ENCODE measurements around the gene TTC23. TPM values are rescaled to one million over a fixed set of nuclear protein-coding genes. Genes with fewer than 3 reads are reported as not detected.

The TTC23 gene
- polyA plus RNA-seq, 1 donor (not counting 4 experiments of a cell fraction or from before 2014, with no cell fraction given), result 6.7 TPM

DNA sequence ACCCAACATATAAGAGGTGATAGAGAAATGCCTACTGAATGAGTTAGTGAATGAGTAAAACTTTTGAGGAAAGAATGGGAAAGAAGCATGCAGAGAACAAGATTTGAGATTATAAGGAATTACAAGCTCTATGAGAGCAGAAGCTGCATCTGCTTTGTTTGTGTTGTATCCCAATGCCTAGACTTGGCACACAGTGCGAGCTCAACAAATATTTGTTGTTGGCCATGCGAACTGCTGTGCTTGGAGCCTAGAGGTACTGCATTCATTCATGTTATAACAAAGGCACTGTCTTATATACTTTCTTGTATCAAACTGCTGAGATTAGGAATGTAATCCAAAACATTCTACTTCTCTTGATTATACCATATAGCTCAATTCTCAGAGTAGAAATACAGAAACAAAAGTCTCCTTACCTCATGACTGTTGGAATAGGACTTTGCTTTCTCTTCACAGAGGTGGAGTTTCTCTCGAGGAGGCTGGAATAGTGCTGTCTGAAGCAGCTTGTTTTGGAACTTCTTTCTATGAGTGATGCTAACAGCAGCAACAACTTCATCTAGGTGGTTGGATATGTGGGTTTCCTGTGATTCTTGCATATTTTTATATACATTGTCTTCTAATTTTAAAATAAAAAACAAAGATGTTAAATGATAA, 21.1 kb downstream of the TTC23 start:
- no peak overlapping the region for H3K9ac ChIP-seq (ENCODE audit: control insufficient read depth, extremely low read depth, insufficient read depth, low read length)
- no peak overlapping the region for H2AFZ ChIP-seq (ENCODE audit: control insufficient read depth, low read length)
- H3K4me3 ChIP-seq (ENCODE audit: control insufficient read depth in 2 of 3, extremely low read depth in 1 of 3, insufficient read depth in 2 of 3, low read depth in 1 of 3, low read length in 3 of 3), result no peak overlapping the region
- H3K27ac ChIP-seq (ENCODE audit: control insufficient read depth, insufficient read depth, low read length), result no peak overlapping the region
- H3K4me1 ChIP-seq (ENCODE audit: control insufficient read depth, extremely low read depth, insufficient read depth, low read length), result no peaks in the 10 kb centered on the region
- no peak overlapping the region for H3K4me2 ChIP-seq (ENCODE audit: control insufficient read depth, extremely low read depth, insufficient read depth, low read depth, low read length)
- TF ChIP-seq EZH2 (IDR thresholded peaks at IDR 0.05; ENCODE audit: low read length) (no peak), CTCF (optimal IDR thresholded peaks at IDR 0.05 in 1 of 3, IDR thresholded peaks at IDR 0.05 in 1 of 3, conservative IDR thresholded peaks at IDR 0.05 in 1 of 3; ENCODE audit: extremely low read depth in 1 of 3, insufficient read depth in 2 of 3, low read length in 3 of 3) (no peak)
- DNase-seq (ENCODE audit: low read depth, low spot score) (no peak), FAIRE-seq (no peak)
- no peaks in the 10 kb centered on the region for H4K20me1 ChIP-seq (ENCODE audit: control insufficient read depth, extremely low read depth, insufficient read depth, low read length)
- no peaks in the 10 kb centered on the region for H3K9me1 ChIP-seq (ENCODE audit: control insufficient read depth, extremely low read depth, insufficient read depth, low read length)
- H3K79me2 ChIP-seq (ENCODE audit: control insufficient read depth, insufficient read depth, low read length), result no peaks in the 10 kb centered on the region
- dilution Hi-C loops (cut with MboI; ENCODE audit: extremely low pct_ligation_motif_present, low sequenced_read_pairs), result no loop called here
- H3K36me3 ChIP-seq (ENCODE audit: control insufficient read depth in 2 of 2, extremely low read depth in 1 of 2, insufficient read depth in 2 of 2, low read length in 2 of 2), result peaks cover 0 to 10% of the 10 kb centered on the region in 2 experiments
- no peaks in the 10 kb centered on the region for H3K9me3 ChIP-seq (ENCODE audit: control insufficient read depth, low read depth, low read length)
- H3K27me3 ChIP-seq (ENCODE audit: control insufficient read depth, extremely low read depth, insufficient read depth, low read length), result no peaks in the 10 kb centered on the region

GRCh38 chr15:99226802-99227201, 22.6 kb downstream of the TTC23 start:
- Histone ChIP-seq H3K9ac (ENCODE audit: control insufficient read depth, extremely low read depth, insufficient read depth, low read length) (no peak overlapping the region), H2AFZ (ENCODE audit: control insufficient read depth, low read length) (no peak overlapping the region), H3K27ac (ENCODE audit: control insufficient read depth, insufficient read depth, low read length) (no peak overlapping the region), H3K27me3 (ENCODE audit: control insufficient read depth, extremely low read depth, insufficient read depth, low read length) (no peaks in the 10 kb centered on the region), H3K4me1 (ENCODE audit: control insufficient read depth, extremely low read depth, insufficient read depth, low read length) (no peaks in the 10 kb centered on the region), H3K79me2 (ENCODE audit: control insufficient read depth, insufficient read depth, low read length) (no peaks in the 10 kb centered on the region), H3K9me1 (ENCODE audit: control insufficient read depth, extremely low read depth, insufficient read depth, low read length) (no peaks in the 10 kb centered on the region), H3K4me2 (ENCODE audit: control insufficient read depth, extremely low read depth, insufficient read depth, low read depth, low read length) (no peak overlapping the region), H3K36me3 (ENCODE audit: control insufficient read depth in 2 of 2, extremely low read depth in 1 of 2, insufficient read depth in 2 of 2, low read length in 2 of 2) (peaks cover 0 to 13% of the 10 kb centered on the region in 2 experiments), H3K4me3 (ENCODE audit: control insufficient read depth in 2 of 3, extremely low read depth in 1 of 3, insufficient read depth in 2 of 3, low read depth in 1 of 3, low read length in 3 of 3) (no peak overlapping the region), H3K9me3 (ENCODE audit: control insufficient read depth, low read depth, low read length) (no peaks in the 10 kb centered on the region), H4K20me1 (ENCODE audit: control insufficient read depth, extremely low read depth, insufficient read depth, low read length) (no peaks in the 10 kb centered on the region)
- TF ChIP-seq CTCF (optimal IDR thresholded peaks at IDR 0.05 in 1 of 3, IDR thresholded peaks at IDR 0.05 in 1 of 3, conservative IDR thresholded peaks at IDR 0.05 in 1 of 3; ENCODE audit: extremely low read depth in 1 of 3, insufficient read depth in 2 of 3, low read length in 3 of 3) (no peak), EZH2 (IDR thresholded peaks at IDR 0.05; ENCODE audit: low read length) (no peak)
- dilution Hi-C loops (cut with MboI; ENCODE audit: extremely low pct_ligation_motif_present, low sequenced_read_pairs), result no loop called here
- FAIRE-seq (no peak), DNase-seq (ENCODE audit: low read depth, low spot score) (no peak)
